Kidney (tissue), 14 donors: Measurements from ENCODE around the gene TLR3. TPM values are rescaled to one million over a fixed set of nuclear protein-coding genes. Genes with fewer than 3 reads are reported as not detected.

Experiments
- DNase-seq, 5 donors: peaks; one replicate each; pipeline ENCODE4 v3.0.0-alpha.2; 2013 to 2020
- FAIRE-seq: peaks from 2 replicates; lab custom pipeline; 2012; peaks lifted over from hg19 to GRCh38; lab: Jason Lieb, UNC
- H3K27ac ChIP-seq, 2 donors: one replicate each; pipeline ENCODE4 v1.7.0; 2013; ENCODE audit warnings: low read depth in 2 of 2, low read length in 2 of 2, inconsistent platforms in 1 of 2
- H3K27me3 ChIP-seq: one replicate; pipeline ENCODE4 v1.7.1; 2013; ENCODE audit warnings: low read length, inconsistent platforms; ENCODE audit not compliant: control insufficient read depth, insufficient read depth
- H3K36me3 ChIP-seq, 3 donors: one replicate each; pipeline versions ENCODE4 v1.7.0 to v1.7.1; 2013; ENCODE audit warnings: low read length in 3 of 3, control low read depth in 1 of 3, inconsistent platforms in 1 of 3; ENCODE audit not compliant: insufficient read depth in 3 of 3, control insufficient read depth in 2 of 3
- H3K4me1 ChIP-seq, 3 donors: one replicate each; pipeline versions ENCODE4 v1.7.0 to v1.7.1; 2013; ENCODE audit warnings: low read length in 3 of 3, inconsistent platforms in 1 of 3, low read depth in 1 of 3; ENCODE audit not compliant: control insufficient read depth in 2 of 3, insufficient read depth in 2 of 3
- H3K4me3 ChIP-seq, 3 donors: one replicate each; pipeline versions ENCODE4 v1.7.0 to v1.8.1; 2013; ENCODE audit warnings: low read length in 3 of 3, control low read depth in 1 of 3, inconsistent platforms in 1 of 3
- H3K9ac ChIP-seq, 3 donors: one replicate each; pipeline versions ENCODE4 v1.7.0 to v1.7.1; 2013; ENCODE audit warnings: low read length in 3 of 3, control low read depth in 1 of 3, inconsistent platforms in 1 of 3
- H3K9me3 ChIP-seq, 3 donors: one replicate each; pipeline versions ENCODE4 v1.7.0 to v1.7.1; 2013; ENCODE audit warnings: low read length in 3 of 3, control low read depth in 1 of 3, inconsistent platforms in 1 of 3; ENCODE audit not compliant: control insufficient read depth in 2 of 3, insufficient read depth in 1 of 3
- intact Hi-C: fragments of 100-400 bp; cut with DNase I; formaldehyde crosslinking; loops from one replicate; pipeline ENCODE4 v1.11.1; 2022
- polyA plus RNA-seq: library from polyadenylated mRNA; stranded (reverse); fragments of 350-450 nt; fragmentation: Illumina TruSeq; extraction: RNeasy Lipid Tissue Mini Kit (QIAGEN cat#74804); gene quantifications from one replicate; pipeline ENCODE4 v1.2.3, GENCODE V29; 2014; ENCODE audit warnings: low read depth, low replicate concordance; ENCODE audit not compliant: insufficient read depth
- total RNA-seq: library from RNA; stranded (reverse); fragmentation: NEBNext Ultra II Directional; extraction: Animal tissue kit (Norgen Biotek cat#: 25700); gene quantifications from one replicate; pipeline ENCODE4 v1.2.1, GENCODE V29; 2021
- TF ChIP-seq, protein P1 (sequence below): IDR thresholded peaks from 3 replicates; pipeline ENCODE4 v1.5.1; 2012; ENCODE audit warnings: mild to moderate bottlenecking, moderate library complexity, borderline replicate concordance; ENCODE audit not compliant: insufficient read depth; ENCODE audit errors: extremely low read depth
- donor health status: control.
- donor health status: control.
- donor health status: control.
- donor health status: control.
- donor health status: control.
- donor health status: DM: yes; HTN: yes; CAD: no.
- donor health status: Normal renal cell carcinoma (clear cell type).

The TLR3 gene
- total and polyA plus RNA-seq, 2 donors from 2014 or later: 5.1 to 22.7 TPM

GRCh38 chr4:186051096-186051495, 17.9 kb upstream of the TLR3 start:
- no peaks in the 10 kb centered on the region for H3K36me3 ChIP-seq
- TF ChIP-seq, protein P1, sequence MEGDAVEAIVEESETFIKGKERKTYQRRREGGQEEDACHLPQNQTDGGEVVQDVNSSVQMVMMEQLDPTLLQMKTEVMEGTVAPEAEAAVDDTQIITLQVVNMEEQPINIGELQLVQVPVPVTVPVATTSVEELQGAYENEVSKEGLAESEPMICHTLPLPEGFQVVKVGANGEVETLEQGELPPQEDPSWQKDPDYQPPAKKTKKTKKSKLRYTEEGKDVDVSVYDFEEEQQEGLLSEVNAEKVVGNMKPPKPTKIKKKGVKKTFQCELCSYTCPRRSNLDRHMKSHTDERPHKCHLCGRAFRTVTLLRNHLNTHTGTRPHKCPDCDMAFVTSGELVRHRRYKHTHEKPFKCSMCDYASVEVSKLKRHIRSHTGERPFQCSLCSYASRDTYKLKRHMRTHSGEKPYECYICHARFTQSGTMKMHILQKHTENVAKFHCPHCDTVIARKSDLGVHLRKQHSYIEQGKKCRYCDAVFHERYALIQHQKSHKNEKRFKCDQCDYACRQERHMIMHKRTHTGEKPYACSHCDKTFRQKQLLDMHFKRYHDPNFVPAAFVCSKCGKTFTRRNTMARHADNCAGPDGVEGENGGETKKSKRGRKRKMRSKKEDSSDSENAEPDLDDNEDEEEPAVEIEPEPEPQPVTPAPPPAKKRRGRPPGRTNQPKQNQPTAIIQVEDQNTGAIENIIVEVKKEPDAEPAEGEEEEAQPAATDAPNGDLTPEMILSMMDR: no peak
- no peak overlapping the region for H3K4me3 ChIP-seq
- H3K27ac ChIP-seq: no peak overlapping the region
- no peak overlapping the region for H3K9ac ChIP-seq
- H3K27me3 ChIP-seq: no peaks in the 10 kb centered on the region
- intact Hi-C loops: no loop called here
- peak in 1 of 5 donors; percentile 28 for DNase-seq
- no peaks in the 10 kb centered on the region for H3K9me3 ChIP-seq
- FAIRE-seq: no peak
- H3K4me1 ChIP-seq: peaks cover 0 to 2% (median 0%) of the 10 kb centered on the region in 3 donors

- H3K4me3 ChIP-seq: no peak overlapping the region
- H3K9ac ChIP-seq: no peak overlapping the region
- no peaks in the 10 kb centered on the region for H3K27me3 ChIP-seq
- no peaks in the 10 kb centered on the region for H3K4me1 ChIP-seq
- TF ChIP-seq, protein P1: no peak
- DNase-seq (no peak), FAIRE-seq (no peak)
- H3K36me3 ChIP-seq: no peaks in the 10 kb centered on the region
- intact Hi-C loops: no loop called here
- H3K27ac ChIP-seq: no peak overlapping the region
- no peaks in the 10 kb centered on the region for H3K9me3 ChIP-seq
Observed at GRCh38 chr4:186058253-186058979, 10.5 kb upstream of the TLR3 start.

DNA sequence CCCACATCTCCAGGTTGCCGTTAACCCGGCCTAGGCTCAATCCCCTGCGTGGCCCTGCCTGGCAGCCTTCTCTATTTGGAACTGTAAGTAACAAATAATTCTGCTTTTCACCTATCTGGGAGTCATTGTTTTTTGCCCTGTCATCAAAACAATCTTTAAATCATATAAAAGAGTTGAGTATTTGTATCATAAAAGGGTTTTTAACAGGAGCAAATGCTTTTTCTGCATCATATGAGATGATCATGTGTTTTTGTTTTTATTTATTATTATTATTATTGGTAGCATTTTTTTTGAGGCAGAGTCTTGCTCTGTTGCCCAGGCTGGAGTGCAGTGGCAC, 10.0 kb upstream of the TLR3 start:
- Histone ChIP-seq H3K27me3 (no peaks in the 10 kb centered on the region), H3K36me3 (no peaks in the 10 kb centered on the region), H3K4me3 (no peak overlapping the region), H3K9me3 (no peaks in the 10 kb centered on the region), H3K4me1 (no peaks in the 10 kb centered on the region), H3K27ac (no peak overlapping the region), H3K9ac (no peak overlapping the region)
- intact Hi-C loops: no loop called here
- DNase-seq (no peak), FAIRE-seq (no peak)
- TF ChIP-seq, protein P1: no peak
